ENCODE measurements around the gene PKN3.

Gene PKN3

GRCh38 chr9:128750926-128751595 is 48.8 kb downstream of the PKN3 start:
- no peak for DNase-seq

- DNase-seq = no peak
Observed at GRCh38 chr9:128753627-128754026, 51.3 kb downstream of the PKN3 start.

GRCh38 chr9:128757602-128758001 is 55.3 kb downstream of the PKN3 start:
- no peak for DNase-seq

- DNase-seq = no peak
Observed at GRCh38 chr9:128762671-128763449, 60.6 kb downstream of the PKN3 start.

- DNase-seq = no peak
Observed at GRCh38 chr9:128764361-128764760, 62.1 kb downstream of the PKN3 start.

GRCh38 chr9:128765499-128765898 is 63.2 kb downstream of the PKN3 start:
- DNase-seq = no peak

- no peak for DNase-seq
Observed at GRCh38 chr9:128768606-128769005, 66.3 kb downstream of the PKN3 start.

Data from activated T-cell treated with anti-CD3 and anti-CD28 coated beads, Interleukin-2, amount 50 U/mL, for 1 hour (primary cell).